ENCODE measurements around the gene NME9. TPM values are rescaled to one million over a fixed set of nuclear protein-coding genes. Genes with fewer than 3 reads are reported as not detected.

Gene NME9
- total and polyA plus RNA-seq, 2 donors (not counting 3 experiments of a cell fraction or from before 2014, with no cell fraction given): 0.08 TPM; not detected in 1

DNA sequence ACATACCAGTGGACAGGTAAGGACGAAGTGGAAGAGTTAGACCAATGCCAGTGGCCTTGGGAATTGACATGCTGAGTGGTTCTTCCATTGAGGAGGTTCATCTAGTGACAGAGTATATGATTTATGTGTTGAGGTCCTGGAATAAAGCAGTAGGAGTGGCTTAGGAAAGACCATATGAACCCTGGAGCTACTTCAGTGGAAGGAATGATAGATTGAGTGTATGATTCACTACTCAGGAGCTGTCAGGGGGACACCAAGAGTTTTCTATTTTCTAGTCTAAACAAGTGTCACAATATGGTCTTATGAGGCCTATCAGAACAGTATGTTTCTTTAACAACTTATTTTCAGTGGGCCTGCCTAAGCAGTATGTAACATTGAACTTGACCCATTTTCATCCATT is 63.9 kb downstream of the NME9 start:
- TF ChIP-seq FOS (IDR thresholded peaks at IDR 0.05; ENCODE audit: borderline replicate concordance, insufficient read depth, low read length) (no peak), JUN (IDR thresholded peaks at IDR 0.05; ENCODE audit: borderline replicate concordance, insufficient read depth, insufficient read length, low read depth) (no peak), MYC (IDR thresholded peaks at IDR 0.05; ENCODE audit: low read depth, low read length) (no peak), EZH2 (IDR thresholded peaks at IDR 0.05; ENCODE audit: borderline replicate concordance, low read depth, low read length, severe bottlenecking) (no peak), GATA2 (IDR thresholded peaks at IDR 0.05; ENCODE audit: insufficient read depth, insufficient read length, low read depth, low read length) (no peak)
- no peaks in the 10 kb centered on the region for H3K79me2 ChIP-seq (ENCODE audit: control insufficient read depth, insufficient read depth, low read length)
- no peak overlapping the region for H3K4me3 ChIP-seq (replicated peaks in 1 of 3; ENCODE audit: insufficient read depth in 1 of 3, low read depth in 1 of 3, low read length in 3 of 3)
- intact Hi-C loops (cut with micrococcal nuclease): no loop called here
- POLR2A ChIA-PET: no interaction called here
- H3K9me1 ChIP-seq (replicated peaks; ENCODE audit: control insufficient read depth, extremely low read depth, insufficient read depth, low read length): no peaks in the 10 kb centered on the region
- no peak overlapping the region for H3K27ac ChIP-seq (ENCODE audit: insufficient read depth, low read depth, low read length)
- H3K9ac ChIP-seq (replicated peaks; ENCODE audit: extremely low read depth, insufficient read depth, low read length): no peak overlapping the region
- H3K36me3 ChIP-seq (ENCODE audit: control insufficient read depth in 2 of 2, extremely low read depth in 1 of 2, insufficient read depth in 2 of 2, low read length in 2 of 2): peaks cover 3 to 7% of the 10 kb centered on the region in 2 experiments
- no peaks in the 10 kb centered on the region for H4K20me1 ChIP-seq (replicated peaks; ENCODE audit: control insufficient read depth, extremely low read depth, insufficient read depth, low read length)
- no TSS peak for BruUV-seq (replicated peaks)
- H2AFZ ChIP-seq (ENCODE audit: low read depth, low read length): no peak overlapping the region
- CTCF ChIA-PET: no interaction called here
- dilution Hi-C loops (cut with MboI; ENCODE audit: extremely low pct_ligation_motif_present, low sequenced_read_pairs): no loop called here
- no peaks in the 10 kb centered on the region for H3K4me1 ChIP-seq (ENCODE audit: control insufficient read depth, extremely low read depth, insufficient read depth, low read length)
- no peaks in the 10 kb centered on the region for H3K9me3 ChIP-seq (replicated peaks; ENCODE audit: control insufficient read depth, insufficient read depth, low read length)
- H3K4me2 ChIP-seq (ENCODE audit: insufficient read depth, low read length): no peak overlapping the region
- FAIRE-seq (no peak), DNase-seq (ENCODE audit: low read depth, low spot score) (no peak)
- H3K27me3 ChIP-seq (ENCODE audit: control insufficient read depth in 2 of 2, insufficient read depth in 2 of 2, low read length in 2 of 2): no peaks in the 10 kb centered on the region

DNA sequence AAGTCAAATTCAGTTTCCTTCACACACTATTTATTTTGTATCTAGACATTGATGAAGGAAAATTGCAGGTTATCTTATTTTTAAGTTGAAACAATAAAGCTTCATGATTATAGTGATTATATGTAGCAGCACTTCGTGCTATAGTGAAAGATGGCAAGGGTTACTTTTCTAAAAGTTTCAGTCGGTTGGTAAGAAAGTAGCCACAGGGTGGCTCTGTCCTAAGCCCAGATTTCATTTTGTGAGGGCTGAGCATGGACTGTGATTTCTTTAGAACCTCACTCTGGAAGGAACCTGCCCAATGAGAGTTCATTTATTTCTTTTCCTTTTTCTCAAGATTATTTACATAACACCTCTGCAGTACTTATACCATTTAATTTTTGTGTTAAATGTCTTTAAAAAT is 66.5 kb downstream of the NME9 start:
- Histone ChIP-seq H2AFZ (ENCODE audit: low read depth, low read length) (no peak overlapping the region), H3K4me3 (replicated peaks in 1 of 3; ENCODE audit: insufficient read depth in 1 of 3, low read depth in 1 of 3, low read length in 3 of 3) (no peak overlapping the region), H3K9me1 (replicated peaks; ENCODE audit: control insufficient read depth, extremely low read depth, insufficient read depth, low read length) (no peaks in the 10 kb centered on the region), H3K27me3 (ENCODE audit: control insufficient read depth in 2 of 2, insufficient read depth in 2 of 2, low read length in 2 of 2) (no peaks in the 10 kb centered on the region), H3K9ac (replicated peaks; ENCODE audit: extremely low read depth, insufficient read depth, low read length) (no peak overlapping the region), H3K4me1 (ENCODE audit: control insufficient read depth, extremely low read depth, insufficient read depth, low read length) (no peaks in the 10 kb centered on the region), H3K36me3 (ENCODE audit: control insufficient read depth in 2 of 2, extremely low read depth in 1 of 2, insufficient read depth in 2 of 2, low read length in 2 of 2) (peaks cover 3 to 4% of the 10 kb centered on the region in 2 experiments), H3K79me2 (ENCODE audit: control insufficient read depth, insufficient read depth, low read length) (no peaks in the 10 kb centered on the region), H3K27ac (ENCODE audit: insufficient read depth, low read depth, low read length) (no peak overlapping the region), H3K9me3 (replicated peaks; ENCODE audit: control insufficient read depth, insufficient read depth, low read length) (no peaks in the 10 kb centered on the region), H4K20me1 (replicated peaks; ENCODE audit: control insufficient read depth, extremely low read depth, insufficient read depth, low read length) (no peaks in the 10 kb centered on the region), H3K4me2 (ENCODE audit: insufficient read depth, low read length) (no peak overlapping the region)
- TF ChIP-seq FOS (IDR thresholded peaks at IDR 0.05; ENCODE audit: borderline replicate concordance, insufficient read depth, low read length) (no peak), JUN (IDR thresholded peaks at IDR 0.05; ENCODE audit: borderline replicate concordance, insufficient read depth, insufficient read length, low read depth) (no peak), GATA2 (IDR thresholded peaks at IDR 0.05; ENCODE audit: insufficient read depth, insufficient read length, low read depth, low read length) (no peak), EZH2 (IDR thresholded peaks at IDR 0.05; ENCODE audit: borderline replicate concordance, low read depth, low read length, severe bottlenecking) (no peak), POLR2A (IDR thresholded peaks at IDR 0.05; ENCODE audit: low read depth, low read length) (no peak), MYC (IDR thresholded peaks at IDR 0.05; ENCODE audit: low read depth, low read length) (no peak), POLR2AphosphoS5 (IDR thresholded peaks at IDR 0.05; ENCODE audit: insufficient read depth, low read depth, low read length) (no peak)
- TF ChIP-seq, protein P1, sequence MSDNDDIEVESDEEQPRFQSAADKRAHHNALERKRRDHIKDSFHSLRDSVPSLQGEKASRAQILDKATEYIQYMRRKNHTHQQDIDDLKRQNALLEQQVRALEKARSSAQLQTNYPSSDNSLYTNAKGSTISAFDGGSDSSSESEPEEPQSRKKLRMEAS (IDR thresholded peaks at IDR 0.05; ENCODE audit: insufficient read depth, insufficient read length): no peak
- TF ChIP-seq, protein P2, sequence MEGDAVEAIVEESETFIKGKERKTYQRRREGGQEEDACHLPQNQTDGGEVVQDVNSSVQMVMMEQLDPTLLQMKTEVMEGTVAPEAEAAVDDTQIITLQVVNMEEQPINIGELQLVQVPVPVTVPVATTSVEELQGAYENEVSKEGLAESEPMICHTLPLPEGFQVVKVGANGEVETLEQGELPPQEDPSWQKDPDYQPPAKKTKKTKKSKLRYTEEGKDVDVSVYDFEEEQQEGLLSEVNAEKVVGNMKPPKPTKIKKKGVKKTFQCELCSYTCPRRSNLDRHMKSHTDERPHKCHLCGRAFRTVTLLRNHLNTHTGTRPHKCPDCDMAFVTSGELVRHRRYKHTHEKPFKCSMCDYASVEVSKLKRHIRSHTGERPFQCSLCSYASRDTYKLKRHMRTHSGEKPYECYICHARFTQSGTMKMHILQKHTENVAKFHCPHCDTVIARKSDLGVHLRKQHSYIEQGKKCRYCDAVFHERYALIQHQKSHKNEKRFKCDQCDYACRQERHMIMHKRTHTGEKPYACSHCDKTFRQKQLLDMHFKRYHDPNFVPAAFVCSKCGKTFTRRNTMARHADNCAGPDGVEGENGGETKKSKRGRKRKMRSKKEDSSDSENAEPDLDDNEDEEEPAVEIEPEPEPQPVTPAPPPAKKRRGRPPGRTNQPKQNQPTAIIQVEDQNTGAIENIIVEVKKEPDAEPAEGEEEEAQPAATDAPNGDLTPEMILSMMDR (IDR thresholded peaks at IDR 0.05; ENCODE audit: extremely low read depth in 1 of 2, insufficient read depth in 1 of 2, low read depth in 1 of 2, low read length in 2 of 2): no peak
- ChIA-PET CTCF (no interaction called here), POLR2A (no interaction called here)
- BruUV-seq (replicated peaks): no TSS peak
- dilution Hi-C loops (cut with MboI; ENCODE audit: extremely low pct_ligation_motif_present, low sequenced_read_pairs): no loop called here
- intact Hi-C loops (cut with micrococcal nuclease): no loop called here
- DNase-seq (ENCODE audit: low read depth, low spot score): no peak
- FAIRE-seq: no peak

Measured in endothelial cell of umbilical vein (primary cell).